ENCODE measurements around the gene CASP1.
"Not testable (repeated sequence)": the region's sequence is repeated elsewhere in the genome, so short reads cannot be mapped to it uniquely, and the experiment has no call there.

CASP1 gene

DNA sequence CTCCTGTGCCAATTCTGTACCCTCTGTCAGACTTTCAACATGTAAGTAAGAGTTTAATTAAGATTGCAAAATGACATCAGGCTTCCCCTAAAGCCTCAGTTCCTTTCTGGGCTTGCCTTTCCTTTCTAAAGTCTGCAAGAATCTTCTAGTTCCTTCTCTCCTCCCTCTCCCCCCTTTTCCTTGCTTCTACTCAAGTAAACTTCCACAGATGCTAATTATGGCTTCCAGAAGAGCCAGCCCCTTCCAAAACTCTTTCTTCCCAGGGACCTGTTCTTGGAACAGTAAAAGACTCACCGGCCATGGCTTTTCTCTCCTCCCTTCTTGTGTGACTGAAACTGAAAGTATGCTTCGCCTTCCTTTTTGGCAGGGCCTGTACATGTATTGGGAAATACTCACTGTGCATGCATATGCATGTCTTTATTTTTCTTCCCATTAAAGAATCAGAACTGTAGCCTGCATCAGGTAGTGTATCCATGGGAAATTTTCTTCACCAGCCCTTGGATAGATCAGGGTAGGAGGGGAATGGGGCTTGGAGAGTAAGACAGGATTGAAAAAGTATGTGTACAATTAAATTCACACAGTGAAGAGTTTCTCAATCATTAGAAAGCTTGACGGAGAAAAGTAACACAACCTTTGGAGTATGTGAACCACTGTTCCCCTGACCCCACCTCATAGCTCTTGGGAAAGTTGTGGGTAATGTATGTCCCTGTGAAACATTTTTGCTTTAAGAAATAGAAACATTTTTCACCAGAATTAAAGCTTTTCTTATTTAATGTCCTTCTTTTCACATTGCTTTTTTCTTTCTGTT lies at the start of gene CASP1:
Gene CASP1, minus strand, starts transcription at position 332 of the 808 bp plus-strand sequence. Its CDS starts 31 bp downstream, at position 301.
- DNase-seq (ENCODE audit: low read depth) = peak; percentile 85

DNA sequence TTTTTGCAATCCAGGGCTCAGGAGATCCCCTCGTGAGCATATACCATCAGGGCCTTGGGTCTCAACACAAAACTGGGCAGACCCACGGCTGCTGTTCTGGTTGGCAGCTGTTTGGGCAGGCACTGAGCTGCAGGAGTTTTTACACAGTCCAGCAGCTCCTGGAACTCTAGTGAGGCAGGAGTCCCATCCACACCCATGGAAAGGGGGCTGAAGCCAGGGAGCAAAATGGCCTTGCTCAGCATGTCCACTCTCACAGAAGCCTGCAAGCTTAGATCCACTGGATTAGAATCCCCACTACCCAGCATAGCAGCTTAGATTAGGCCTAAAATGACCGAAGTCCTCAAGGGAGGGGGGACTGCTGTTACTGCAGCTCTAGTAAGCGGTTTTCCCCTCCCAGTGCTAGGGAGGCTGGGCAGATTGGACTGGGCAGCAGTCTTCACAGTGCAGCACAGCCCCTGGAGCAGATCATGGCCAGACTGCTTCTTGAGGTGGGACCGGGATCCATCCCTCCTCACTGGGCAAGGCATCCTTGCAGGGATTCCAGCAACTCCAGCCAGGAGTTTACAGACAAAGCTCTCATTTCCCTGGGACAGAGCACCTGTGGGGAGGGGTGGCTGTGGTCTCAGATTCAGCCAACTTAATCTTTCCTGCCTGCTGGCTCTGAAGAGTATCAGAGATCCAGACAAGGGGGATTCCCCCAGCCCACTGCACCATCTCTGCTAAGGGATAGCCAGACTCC lies 46.6 kb upstream of the CASP1 start:
- DNase-seq (ENCODE audit: low read depth) = no peak

DNA sequence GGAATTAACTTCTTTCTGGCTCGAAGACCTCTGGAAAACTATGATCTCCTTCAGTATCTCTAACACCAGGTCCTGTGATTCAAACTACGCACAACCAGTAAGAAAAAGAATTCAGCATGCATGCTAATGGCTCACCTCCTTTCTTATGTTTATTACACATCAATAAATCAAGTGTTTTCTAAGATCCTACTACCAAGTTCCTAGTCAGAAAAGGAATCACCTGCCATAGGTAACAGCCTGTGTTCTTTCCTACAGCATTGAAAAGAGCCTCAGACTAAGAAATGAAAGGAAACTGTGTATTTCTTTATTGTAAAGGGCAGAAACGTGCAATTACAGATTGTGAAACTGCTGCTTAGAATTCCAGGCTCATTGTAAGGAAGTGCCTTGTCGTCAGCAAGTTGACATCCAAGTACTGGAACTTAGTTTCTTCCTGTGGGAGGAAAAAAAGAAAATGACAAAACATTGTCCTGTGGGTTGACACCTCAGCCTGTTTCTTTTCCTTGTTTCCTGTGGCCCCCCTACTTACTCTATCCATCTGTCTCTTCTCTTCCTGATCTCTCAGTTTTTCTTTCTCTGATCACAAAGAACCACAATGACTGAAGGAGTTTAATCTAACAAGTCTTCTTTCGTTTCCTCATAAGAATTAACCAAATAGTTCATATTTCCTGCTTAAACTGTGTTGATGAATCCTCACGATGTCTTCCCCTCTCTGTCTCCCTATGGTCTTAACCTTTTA lies 45.4 kb upstream of the CASP1 start:
- DNase-seq (ENCODE audit: low read depth) = peak; percentile 32

DNA sequence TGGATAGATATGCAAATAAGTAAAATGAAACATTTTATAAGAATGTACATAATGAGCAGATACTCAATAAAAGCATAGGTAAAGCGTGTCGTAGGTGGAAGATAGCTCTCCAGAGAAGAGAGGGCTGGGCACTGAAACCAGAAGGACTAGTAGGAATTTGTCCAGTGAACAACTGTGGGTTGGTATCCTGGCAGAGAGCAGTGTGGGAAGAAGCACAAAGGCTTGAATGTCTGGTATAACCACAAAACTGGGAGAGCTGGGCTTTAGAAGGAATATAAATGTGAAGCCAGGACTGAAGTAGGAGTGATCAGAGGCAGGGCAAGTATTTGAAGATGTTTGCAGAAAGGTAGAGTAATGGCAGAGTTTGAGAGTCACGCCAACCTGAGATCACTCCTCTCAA lies 43.3 kb upstream of the CASP1 start:
- DNase-seq (ENCODE audit: low read depth) = no peak

DNA sequence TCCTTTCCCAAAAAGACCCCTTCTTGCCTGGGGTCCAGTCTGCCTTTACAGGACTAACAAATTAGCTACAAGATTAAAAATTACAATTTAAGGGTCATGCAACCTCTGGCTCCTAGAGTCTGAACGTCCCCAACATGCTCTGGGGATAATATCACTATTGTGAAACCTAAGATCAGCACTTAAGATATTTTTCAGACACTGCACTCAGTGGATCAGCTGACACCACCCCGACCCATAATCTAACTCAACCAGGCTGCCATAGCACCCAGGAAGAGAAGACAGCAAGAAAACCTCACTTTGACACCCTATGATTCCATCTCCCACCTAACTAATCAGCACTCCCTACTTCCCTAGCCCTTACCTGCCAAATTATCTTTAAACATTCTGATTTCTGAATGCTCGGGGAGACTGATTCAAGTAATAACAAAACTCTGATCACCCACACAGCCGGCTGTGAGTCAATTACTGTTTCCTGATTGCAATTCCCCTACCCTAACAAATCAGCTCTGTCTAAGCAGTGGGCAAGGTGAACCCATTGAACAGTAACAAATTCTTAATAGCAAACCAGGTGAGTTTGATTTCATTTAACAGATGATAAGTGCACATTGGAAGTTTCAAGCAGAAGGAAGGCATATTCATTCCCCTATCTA lies 42.3 kb upstream of the CASP1 start:
- not testable (repeated sequence) for DNase-seq (ENCODE audit: low read depth)

DNA sequence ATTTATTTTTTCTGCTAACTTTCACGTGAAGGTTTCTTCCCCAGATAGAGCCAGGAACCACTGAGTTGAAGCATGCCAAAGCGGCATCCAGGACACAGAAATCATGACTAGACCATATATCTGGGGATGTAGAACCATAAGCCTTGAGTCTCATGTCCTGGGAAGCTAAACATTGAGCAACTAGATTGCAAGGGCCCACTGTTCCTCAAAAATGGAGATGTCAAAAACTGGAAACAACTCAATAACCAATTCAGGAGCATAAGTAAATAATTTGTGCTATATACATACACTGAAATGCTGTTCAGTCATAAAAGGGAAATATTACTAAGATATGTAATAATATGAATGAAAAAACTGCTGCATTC lies 39.2 kb upstream of the CASP1 start:
- DNase-seq (ENCODE audit: low read depth) = no peak

DNA sequence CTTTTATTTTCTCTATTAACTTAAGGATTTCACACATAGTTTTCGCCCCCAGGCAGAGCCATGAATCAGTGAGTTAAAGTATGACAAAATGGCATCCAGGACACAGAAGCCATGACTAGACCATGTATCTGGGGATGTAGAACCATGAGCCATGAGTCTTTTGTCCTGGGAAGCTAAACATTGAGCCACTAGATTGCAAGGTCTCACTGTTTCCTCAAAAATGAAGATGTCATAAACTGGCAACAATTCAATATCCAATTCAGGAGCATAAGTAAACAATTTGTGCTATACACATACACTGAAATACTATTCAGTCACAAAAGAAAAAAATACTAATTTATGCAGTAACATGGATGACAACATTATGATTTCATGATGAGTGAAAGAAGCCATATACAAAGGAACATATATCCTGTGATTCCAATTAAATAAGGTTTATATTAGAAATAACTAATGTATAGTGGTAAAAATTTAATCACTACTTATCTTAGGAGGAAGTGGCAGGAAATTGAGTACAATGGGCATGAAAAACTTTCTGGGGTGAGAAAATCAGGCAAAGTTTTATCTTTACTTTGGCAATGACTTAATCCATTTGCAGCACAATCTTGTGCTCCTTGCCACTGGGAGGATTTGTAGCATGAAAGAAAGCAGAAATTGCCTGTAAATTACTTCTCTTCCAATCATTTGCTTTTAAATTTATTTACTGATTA lies 38.7 kb upstream of the CASP1 start:
- DNase-seq (ENCODE audit: low read depth) = peak; percentile 4

DNA sequence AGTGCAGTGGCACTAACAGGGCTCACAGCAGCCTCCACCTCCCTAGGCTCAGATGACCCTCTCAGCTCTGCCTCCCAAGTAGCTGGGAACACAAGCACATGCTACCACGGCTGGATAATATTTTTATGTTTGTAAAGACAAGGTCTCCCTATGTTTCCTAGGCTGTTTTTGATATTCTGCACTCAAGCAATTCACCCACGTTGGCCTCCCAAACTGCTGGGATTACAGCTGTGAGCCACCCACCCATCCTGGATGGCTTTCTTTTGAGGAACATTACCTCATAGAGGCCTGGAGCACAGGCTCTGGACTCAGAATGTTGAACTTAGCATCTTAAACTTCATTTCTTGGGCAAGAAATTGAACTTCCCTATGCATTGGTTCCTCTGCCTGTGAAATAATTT lies 37.1 kb upstream of the CASP1 start:
- DNase-seq (ENCODE audit: low read depth) = not testable (repeated sequence)

GRCh38 chr11:105071089-105071732 lies 36.3 kb upstream of the CASP1 start:
- DNase-seq (ENCODE audit: low read depth) = no peak

GRCh38 chr11:105070306-105070705 lies 35.4 kb upstream of the CASP1 start:
- no peak for DNase-seq (ENCODE audit: low read depth)

DNA sequence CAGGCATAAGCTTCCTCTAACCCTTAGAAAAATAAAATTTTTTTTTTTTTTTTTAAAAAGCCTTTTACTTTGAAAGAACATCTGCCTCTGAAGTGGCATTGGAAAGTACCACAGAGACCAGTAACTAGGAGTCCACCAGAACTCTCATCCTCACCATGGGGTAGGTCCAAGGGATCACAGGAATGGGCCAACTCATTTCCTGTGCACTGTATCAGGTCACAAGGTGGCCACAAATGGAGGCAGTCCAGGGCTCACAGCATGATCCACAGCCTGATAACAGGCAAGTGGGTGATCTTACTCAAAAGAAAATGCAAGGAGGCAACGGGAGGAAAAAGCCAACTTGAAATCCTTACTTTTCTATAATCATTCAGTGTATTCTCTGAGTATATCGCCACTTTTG lies 34.8 kb upstream of the CASP1 start:
- DNase-seq (ENCODE audit: low read depth) = not testable (repeated sequence)

GRCh38 chr11:105063245-105063941 lies 28.4 kb upstream of the CASP1 start:
- not testable (repeated sequence) for DNase-seq (ENCODE audit: low read depth)

- no peak for DNase-seq (ENCODE audit: low read depth)
Measured at GRCh38 chr11:105057432-105057831, 22.5 kb upstream of the CASP1 start.

DNA sequence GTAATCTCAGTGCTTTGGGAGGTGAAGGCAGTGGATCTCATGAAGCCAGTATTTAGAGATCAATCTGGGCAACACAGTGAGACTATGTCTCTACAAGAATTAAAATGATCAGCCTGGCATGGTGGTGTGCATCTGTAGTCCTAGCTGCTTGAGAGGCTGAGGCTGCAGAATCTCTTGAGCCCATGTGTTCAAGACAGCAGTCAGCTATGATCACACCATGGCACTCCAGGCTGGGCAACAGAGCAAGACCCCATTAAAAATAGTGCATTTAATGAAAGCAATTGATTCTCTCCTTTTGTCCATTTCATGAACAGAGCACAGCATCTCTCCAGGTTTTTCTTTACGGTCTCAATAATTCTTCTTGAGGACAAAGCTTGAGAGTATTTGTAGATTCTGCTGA lies 21.5 kb upstream of the CASP1 start:
- DNase-seq (ENCODE audit: low read depth) = no peak

- no peak for DNase-seq (ENCODE audit: low read depth)
Measured at GRCh38 chr11:105054723-105055493, 20.0 kb upstream of the CASP1 start.

DNA sequence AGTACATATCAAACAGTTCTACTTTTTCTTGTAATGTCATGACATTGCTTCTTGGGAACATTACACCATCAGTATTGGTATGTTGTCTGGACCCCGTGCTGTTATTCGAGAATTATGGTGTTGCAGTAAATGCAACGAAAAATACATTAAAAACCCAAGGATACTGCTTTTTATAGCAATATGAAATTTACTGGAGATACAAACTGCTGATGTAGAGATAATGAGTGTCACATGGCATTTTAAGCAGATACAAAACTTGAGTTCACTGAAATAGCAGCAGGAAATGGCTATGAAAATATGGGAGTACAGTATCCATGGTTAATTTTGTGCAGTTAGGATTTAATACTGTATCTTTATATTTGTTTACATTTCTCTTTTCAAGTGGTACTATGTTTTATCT lies 17.5 kb upstream of the CASP1 start:
- no peak for DNase-seq (ENCODE audit: low read depth)

DNA sequence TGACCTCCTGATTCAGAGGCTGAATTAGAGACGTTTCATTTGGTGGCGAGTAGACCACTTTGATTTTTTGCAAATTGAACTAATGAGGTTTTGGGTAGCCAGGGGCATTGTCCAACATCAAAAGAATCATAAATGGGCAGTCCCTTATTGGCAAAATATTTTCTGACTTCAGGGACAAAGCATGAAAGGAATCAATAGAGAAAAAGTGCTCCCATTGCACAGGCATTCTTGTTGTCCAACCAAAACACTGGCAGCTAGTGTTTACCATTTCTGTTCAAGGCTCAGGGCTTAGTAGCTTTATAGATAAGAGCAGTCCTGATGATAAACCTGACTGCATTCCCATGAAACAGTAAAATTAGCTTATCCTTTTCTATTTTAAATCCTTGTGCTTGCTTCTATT lies 16.6 kb upstream of the CASP1 start:
- no peak for DNase-seq (ENCODE audit: low read depth)

DNA sequence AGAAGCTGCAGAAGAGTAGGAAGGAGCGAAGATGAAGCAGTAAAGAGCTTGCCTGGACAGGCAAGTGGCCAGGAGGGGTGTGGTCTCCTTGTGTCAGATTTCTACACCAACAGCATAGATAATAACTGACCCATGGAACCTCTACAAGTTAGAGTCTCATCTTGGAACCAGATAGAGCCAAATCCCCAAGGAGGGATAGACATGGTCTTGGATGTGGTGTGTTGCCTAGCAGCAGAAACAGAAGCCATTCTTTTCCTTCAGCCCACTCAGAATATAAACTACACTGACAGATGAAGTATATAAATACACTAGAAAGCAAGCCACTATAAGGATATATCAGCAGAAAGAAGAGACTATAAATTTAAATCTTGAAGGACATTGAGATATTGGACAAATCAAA lies 14.5 kb upstream of the CASP1 start:
- DNase-seq (ENCODE audit: low read depth) = no peak

DNA sequence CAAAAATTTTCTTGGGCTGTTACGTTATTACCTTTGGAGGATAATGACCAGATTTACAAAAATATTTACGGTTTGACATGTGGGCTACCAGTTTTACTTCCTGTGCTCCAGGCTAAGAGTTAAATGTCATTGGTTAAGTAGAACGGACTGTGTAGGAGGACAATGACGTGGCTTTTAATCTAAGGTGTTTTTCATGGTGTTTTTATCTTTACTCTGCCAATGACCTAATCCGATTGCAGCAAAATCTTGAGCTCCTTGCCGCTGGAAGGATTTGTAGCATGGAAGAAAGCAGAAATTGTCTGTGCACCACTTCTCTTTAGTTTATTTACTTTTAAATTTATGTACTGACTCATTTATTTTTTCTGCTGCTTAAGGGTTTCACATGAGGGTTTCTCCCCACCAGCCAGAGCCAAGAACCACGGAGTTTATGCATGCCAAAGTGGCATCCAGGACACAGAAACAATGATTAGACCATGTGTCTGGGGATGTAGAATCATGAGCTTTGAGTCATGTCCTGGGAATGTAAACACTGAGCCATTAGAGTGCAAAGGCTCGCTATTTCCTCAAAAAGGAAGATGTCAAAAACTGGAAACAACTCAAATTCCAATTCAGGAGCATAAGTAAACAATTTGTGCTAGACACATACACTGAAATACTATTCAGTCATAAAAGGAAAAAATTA lies 12.1 kb upstream of the CASP1 start:
- peak; percentile 100 for DNase-seq (ENCODE audit: low read depth)
